NCI-H2227 (cell line): ENCODE data around the gene FUCA1.
A peak's percentile ranks its signal among the peaks of the same experiment; 100 is the strongest.
"Not testable (repeated sequence)": the region's sequence is repeated elsewhere in the genome, so short reads cannot be mapped to it uniquely, and the experiment has no call there.

Experiments used
- DNase-seq: peaks from one replicate; lab custom pipeline; 2025; ENCODE audit not compliant: unreplicated experiment; lab: John Stamatoyannopoulos, UW

FUCA1 gene

DNA sequence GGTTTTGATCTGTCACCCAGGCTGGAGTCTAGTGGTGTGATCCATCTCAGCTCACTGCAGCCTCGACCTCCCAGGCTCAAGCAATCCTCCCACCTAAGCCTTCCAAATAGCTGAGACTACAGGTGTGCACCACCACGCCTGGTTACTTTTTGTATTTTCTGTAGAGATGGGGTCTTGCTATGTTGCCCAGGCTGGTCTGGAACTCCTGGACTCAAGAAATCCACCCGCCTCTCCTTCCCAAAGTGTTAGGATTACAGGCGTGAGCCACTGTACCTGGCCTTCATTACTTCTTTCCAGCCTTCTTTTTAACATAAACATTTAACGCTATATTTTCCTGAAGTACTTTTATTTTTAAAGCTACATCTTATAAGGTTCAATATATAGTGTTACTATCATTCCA, 24.4 kb downstream of the FUCA1 start:
- DNase-seq = no peak

DNA sequence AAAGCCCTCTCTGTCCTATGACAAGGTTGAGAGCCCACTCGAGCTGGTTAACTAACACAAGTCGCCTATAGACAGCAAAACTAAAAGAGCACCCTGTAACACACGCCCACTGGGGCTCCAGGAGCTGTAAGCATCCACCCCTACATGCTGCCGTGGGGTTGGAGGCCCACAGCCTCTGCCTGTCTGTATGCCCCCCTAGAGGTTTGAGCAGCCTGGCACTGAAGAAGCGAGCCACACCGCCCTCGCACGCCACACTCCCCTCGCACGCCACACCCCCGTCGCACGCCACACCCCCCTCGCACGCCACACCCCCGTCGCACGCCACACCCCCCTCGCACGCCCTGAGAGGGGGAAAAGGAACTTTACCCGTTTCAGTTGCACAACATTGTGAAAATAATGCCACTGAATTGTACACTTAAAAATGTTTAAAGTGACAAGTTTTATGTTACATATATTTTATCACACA, 29.7 kb downstream of the FUCA1 start:
- peak; percentile 72 for DNase-seq

DNA sequence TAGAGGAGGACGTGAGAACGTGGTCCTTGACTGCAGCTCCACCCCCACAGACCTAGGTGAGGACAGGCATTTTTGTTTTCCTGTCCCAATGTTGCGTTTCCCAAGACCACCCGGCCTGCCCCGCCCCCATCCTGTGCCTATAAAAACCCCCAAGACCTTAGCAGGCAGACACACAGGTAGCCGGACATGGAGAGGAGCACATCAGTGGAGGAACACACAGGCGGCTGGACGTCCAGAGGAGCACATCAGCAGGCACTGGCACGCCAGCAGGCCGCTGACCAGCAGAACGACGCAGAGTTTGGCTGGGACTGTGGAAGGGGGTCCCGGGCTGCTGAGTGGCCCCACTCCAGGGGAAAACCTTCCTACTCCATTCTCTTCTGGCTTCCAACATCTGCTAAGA, 30.2 kb downstream of the FUCA1 start:
- no peak for DNase-seq

DNA sequence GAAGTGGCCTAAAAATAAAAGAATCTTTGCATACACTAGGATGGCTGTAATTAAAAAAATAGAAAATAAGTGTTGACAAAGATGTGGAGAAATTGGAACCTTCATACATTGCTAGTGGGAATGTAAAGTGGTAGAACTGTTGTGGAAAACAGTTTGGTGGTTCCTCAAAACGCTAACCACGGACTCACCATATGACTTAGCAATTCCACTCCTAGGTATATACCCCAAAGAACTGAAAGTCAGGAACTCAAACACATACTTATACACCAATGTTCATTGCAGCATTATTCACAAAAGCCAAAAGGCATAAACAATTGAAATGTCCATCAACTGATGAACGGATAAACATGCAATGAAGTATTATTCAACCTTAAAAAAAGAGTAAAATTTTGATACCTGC, 32.1 kb downstream of the FUCA1 start:
- no peak for DNase-seq

DNA sequence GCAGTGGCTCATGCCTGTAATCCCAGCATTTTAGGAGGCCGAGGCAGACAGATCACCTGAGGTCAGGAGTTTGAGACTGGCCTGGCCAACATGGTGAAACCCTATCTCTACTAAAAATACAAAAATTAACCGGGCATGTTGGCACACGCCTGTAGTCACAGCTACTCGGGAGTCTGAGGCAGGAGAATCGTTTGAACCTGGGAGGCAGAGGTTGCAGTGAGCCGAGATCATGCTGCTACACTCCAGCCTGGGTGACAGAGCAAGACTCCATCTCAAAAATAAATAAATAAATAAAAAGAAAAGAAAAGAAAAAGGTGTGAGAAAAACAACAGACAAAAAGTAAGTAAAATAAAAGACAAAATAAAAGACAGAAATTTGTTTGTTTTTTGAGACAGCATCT, 33.9 kb downstream of the FUCA1 start:
- not testable (repeated sequence) for DNase-seq

DNA sequence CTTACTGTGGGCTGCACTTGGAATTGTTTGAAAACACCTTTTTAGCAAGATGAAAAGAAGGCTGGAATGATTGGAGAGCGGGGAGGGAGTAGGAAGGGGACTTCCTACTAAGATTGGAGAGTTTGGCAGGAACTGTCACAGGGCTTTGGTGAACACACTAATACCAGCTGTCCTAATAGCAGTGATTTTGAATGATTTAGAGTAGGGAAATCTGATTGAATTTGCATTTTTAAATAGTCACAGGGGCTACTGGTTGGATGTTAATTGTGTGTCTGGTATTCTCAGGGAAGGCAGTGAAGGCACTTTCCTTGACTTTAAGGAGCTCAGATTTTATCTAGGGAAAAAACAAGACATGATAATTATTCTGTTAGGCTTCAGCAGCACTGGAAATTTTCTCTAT, 40.4 kb downstream of the FUCA1 start:
- no peak for DNase-seq

DNA sequence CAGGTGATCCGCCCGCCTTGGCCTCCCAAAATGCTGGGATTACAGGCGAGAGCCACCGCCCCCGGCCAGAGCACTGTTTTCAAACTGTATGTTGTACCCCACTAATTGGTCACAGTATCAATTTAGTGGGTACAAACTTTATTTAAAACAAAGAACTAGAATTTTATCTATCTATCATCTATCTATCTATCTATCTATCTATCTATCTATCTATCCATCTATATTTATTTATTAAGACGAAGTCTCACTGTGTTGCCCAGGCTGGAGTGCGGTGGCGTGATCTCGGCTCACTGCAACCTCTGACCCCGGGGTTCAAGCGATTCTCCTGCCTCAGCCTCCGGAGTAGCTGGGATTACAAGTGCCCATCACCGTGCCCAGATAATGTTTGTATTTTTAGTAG, 41.5 kb downstream of the FUCA1 start:
- DNase-seq = not testable (repeated sequence)

DNA sequence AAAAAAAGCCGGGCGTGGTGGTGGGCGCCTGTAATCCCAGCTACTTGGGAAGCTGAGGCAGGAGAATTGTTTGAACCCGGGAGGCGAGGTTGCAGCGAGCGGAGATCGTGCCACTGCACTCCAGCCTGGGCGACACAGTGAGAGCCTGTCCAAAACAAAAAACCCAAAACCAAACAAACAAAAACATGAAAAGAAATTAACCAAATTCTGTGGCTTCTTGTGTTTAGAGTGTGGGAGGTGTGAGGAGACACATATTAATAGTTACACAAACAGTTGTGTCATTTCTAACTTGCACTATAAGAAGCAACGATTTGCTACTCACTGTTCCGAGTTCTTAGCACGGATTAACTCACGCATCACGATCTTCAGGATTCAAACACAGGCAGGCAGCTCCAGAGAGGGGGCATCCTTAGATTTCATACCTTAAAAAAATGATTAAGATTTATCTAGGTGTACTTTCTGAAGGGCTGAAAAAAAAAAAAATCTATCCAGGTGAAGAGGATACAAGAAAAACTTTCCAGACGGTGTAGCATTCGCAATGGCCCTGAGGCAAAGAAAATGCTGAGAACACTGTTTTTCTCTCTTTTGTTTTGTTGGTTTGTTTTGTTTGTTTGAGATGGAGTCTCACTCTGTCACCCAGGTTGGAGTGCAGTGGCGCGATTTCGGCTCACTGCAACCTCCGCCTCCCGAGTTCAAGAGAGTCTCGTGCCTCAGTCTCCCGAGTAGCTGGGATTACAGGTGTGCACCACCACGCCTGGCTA, 42.1 kb downstream of the FUCA1 start:
- DNase-seq = no peak

DNA sequence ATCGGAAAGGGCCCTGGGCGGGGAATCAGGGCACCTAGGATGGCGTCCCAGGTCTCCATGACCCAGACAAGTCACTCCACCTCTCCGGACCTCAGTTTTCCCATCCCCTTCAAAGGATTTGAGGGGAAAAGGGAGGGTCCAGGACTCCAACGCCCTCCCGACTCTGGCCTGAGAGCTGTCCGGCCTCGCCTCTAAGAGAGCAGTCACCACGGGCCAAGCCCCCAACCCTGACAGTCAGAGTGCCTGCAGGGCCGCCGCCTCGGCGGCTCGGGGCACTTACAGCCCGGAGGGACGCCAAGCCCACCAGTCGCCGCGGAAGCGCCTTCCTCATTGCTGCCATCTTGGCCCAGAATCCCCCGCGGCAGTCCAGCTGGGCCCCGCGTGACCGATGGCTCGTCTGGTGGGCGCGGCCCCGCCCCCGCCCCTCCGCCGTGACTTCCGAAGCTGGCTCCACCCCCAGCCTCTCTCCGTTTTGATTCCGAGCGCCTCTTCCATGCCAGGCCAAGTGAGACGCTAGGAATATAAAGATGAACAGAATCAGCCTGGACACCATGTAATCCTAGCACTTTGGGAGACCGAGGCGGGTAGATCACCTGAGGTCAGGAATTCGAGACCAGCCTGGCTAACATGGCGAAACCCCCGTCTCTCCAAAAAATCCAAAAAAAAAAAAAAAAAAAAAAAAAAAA, 42.9 kb downstream of the FUCA1 start, which contains the start of gene HMGCL:
TSS of gene HMGCL (minus strand) at position 354 of the 686 bp plus-strand sequence. CDS start at position 340, 14 bp downstream.
- DNase-seq = peak; percentile 95

DNA sequence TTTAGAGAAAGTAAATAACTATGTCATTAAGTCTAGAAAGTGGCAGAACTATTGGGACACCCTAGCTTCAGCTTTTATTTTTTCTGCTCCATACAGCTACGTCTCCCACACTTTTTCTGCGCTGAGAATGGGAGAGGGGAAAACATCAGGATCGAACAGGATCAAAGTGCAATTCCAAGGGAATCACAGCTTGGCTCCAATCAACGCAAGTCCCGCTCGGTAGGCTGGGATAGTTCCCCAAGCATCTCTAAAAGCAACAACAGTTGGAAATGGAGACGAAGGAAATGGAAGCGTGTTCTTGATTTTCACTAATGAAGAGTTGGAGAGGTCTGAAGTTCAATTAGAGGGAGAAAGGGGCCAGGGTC, 43.4 kb downstream of the FUCA1 start:
- no peak for DNase-seq

DNA sequence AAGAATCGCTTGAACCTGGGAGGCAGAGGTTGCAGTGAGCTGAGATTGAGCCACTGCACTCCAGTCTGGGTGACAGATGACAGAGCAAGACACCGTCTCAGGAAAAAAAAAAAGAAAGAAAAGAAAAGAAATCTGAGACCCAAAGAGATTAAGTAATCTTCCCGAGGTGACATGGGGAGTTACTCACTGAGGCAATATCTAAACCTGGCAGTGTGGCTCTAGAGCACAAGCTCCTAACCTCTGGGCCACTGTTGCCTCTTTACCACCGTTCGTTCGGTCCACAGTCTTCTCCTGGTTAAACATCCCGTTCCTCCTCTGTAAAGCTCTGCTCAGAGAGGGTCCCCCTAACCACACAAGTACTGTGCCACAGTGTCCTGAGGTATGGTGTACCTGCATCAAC, 44.3 kb downstream of the FUCA1 start:
- no peak for DNase-seq

DNA sequence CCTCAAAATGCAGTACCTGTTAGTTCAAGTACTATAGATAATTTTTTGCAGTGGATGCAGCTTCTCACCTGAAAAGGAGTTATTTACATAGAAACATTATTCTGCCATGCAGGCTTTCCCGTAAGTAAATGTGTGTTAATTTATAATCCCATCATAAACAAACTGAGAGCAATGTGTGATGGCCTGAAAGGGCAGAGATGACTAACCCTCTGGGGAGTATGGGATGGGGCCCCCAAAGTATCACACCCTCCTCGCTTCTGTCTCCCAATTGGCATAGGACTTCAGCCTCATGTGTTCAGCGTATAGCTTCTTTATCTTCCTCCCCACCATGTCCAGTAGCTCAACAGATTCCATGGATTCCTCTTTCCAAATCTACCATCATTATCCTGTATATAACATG, 50.5 kb downstream of the FUCA1 start:
- no peak for DNase-seq

DNA sequence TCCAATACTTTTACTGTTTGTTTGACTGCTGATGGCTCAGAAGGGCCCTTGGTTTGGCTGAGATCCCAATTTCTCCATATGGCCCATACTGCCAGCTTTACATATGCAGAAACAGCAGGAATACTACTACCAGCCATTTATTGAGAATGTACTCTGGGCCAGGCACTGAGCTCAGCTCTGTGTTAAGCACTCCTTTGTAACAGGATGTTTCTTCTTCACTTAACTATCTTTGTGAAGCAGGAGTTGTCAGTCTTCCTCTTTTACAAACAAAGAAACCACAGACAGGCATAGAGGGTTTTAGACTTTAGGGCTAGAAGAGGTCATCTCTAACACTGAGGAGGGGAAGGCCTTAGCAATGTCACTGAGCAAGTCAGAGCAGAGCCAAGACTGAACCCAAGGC, 51.2 kb downstream of the FUCA1 start:
- DNase-seq = no peak

DNA sequence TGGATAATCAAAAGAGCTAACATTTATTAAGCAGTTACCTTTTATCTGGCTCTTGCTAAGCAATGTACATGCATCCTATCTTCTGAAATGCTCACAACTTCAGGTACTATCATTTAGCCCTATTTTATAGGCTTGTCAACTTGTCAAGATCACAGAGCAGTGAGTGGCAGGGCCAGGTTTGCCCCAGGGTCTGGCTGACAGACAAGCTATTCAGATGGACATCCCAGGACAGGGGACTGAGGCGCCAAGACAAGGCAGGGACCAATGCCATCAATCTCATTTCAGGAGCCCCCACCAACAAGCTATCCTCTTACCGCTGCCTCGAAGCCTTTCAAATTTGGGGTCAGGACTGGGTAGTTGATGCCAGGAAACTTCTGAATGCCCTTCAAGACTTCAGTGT, 51.7 kb downstream of the FUCA1 start:
- no peak for DNase-seq

DNA sequence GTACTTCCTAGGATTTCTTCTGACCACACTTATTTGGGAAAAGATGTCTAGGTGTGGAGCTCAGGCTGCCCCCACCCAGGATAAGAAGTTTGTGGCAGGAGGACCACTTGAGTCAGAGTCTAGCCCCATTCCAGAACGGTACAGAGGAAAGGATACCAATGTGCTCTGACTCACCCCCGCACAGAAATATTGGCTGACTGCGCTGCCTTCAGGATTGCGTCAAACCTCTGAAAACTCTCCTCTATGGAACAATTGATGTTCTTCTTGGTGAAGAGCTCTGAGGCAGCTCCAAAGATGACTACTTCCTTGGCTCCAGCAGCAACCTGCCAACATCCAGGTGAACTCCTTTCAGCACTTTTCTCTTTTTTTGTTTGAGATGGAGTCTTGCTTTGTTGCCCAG, 54.1 kb downstream of the FUCA1 start:
- DNase-seq = no peak

DNA sequence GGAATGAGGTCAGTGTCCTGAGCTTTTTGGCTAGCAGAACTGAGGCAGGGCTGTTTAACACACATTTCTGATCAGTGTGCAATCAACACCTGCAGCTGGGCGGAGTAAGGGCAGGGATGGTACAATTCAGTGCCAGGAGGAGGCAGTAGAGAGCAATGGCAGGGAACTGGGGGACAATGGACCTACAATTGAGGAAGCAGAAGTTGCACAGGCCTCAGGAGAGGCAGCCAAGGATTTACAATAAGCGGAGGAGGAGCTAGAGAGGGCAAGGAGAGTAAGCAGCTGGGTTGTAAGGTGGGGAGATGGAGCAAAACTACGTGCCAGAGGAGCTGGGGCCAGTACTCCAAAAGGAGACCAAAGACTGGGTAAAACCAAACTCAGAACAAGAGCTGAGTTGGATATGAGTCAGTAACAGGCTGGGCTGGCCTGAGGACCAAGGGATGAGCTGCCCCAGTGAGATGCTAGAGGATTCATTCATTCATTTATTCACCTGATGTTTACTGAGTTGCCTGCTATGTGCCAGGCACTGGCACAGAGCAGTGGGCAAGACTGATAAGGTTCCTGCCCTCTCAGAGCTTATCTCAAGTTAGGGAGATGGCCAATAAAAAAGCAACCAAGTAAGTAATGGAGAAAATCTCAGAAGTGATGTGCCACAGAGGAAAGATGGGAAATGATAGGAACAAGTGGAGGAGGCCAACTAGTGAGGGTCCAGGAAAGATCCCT, 57.1 kb downstream of the FUCA1 start:
- DNase-seq = peak; percentile 52

DNA sequence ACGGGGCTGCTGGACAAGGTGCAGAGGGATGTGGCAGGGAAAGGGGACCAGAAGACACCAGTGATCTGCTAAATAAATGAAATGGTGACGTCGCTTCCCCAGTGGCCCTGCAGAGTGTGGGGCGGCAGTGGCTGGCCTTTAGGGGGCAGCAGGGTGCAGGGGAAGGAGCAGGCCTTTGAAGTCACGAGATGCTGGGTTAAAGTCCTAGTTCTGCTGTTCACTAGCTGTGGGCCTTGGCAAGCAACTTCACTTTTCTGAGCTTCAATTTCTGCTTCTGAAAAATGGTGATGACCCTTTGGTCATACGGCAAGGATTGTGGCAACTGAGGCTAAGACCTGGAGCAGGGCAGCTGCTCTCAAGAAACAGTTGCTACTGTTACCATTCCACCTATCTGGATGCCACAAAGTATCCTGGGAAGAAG, 58.3 kb downstream of the FUCA1 start:
- peak; percentile 72 for DNase-seq

DNA sequence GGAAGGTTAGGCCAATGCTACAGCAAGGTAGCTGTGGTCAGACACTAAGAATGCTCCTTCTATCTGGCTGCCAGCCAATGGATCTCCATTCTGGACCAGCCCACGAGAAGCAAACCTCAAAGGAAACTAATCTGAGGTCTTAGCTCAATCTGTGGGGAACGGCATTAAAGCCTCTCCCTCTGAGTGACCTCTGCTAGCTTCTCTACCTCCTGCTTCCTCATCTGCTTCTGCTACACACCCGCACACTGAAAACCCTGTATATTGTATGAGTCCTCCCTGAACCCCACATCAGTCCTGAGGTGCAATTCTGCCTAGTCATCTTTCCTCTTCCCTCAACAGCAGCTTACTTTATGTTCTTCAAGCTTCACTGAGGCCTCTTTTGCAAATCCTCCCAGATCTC, 60.6 kb downstream of the FUCA1 start:
- no peak for DNase-seq

DNA sequence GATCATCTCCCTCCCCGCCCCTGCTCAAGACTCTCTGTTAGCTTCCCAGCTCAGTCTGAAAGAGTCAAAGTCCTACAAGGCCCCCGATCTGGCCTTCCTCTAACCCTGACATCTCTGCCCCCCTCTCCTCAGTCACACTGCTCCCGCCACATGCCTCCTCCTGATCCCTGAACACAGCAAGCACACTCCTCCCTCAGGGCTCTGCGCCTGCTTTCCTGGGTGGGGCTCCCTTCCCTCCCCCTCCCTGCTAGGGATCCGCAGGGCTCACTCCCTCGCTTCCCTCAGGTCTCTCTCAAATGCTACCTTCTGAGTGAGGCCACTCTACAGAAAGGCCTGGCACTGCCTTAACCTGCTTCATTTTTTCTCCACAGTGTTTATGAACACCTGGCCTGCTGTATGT, 61.8 kb downstream of the FUCA1 start:
- no peak for DNase-seq

DNA sequence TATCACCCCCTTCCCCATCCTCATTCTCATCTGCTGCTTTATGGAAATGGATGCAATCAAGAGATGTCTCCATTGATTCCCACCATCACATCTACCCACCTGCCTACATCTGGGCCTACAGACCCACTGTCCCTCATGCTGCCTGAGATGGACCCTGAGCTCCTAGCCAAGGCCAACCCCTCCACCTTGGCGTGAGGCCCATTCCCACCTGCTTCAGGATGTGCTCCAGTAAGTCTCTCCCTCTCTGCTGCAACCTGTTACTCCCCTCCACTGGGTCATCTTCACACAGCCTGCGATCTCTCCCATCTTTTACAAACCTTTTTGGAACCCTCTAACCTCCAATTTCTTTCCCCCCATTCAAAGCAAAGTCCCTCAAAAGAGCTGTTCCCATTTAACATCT, 63.1 kb downstream of the FUCA1 start:
- no peak for DNase-seq

DNA sequence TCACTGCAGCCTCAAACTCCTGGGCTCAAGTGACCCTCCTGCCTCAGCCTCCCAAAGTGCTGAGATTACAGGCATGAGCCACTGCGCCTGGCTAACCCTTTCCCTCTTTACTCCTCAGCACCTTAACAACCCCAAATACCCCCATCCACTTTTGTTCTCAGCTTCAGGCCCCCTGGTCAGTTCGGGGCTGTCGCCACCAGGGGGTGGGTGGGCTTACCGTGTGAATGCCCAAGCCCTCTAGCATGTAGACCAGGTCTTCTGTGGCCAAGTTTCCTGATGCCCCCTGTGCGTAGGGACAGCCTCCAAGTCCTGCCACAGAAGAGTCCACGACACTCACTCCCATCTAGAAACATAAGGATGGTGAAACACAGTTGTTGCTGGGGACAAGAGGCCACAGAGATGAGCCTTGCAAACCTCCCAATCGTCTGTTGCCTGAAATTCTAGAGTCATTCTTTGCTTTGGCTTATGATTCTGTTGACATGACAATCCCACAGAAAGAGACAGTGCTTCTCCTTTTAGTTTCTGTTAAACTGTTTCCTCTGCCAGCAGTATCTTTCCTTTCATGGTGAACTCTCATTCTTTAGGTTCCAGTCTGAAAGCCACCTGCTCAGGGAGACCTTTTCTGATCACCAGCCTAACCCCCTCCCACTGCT, 63.8 kb downstream of the FUCA1 start:
- DNase-seq = no peak
